ENCODE data around the gene SLC5A12.

The SLC5A12 gene

DNA sequence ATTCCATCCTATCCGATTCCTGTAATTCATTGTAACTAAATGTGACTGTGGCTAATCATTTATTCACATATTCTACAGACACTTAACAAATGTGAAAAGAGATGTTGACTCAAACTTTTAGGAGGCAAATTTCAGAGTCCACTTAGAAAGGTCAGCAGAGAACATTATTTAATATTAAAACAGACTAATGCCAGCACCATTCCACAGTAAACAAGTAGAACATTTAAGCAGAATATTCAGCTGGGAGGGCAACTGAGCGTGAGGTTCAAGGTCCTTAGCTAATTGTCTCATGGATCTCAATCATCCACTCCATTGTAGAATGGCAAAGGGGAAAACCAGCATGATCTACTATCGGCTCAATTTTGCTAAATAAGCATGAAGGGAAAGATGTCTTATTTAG is 5.1 kb upstream of the SLC5A12 start:
- no peak overlapping the region for H3K4me2 ChIP-seq (ENCODE audit: low read length)
- no peak overlapping the region for H3K27ac ChIP-seq (ENCODE audit: low read length)
- H3K27me3 ChIP-seq (ENCODE audit: low read depth, low read length) = no peaks in the 10 kb centered on the region
- no peak overlapping the region for H3K4me3 ChIP-seq (ENCODE audit: low read length)
- no peaks in the 10 kb centered on the region; the same call in 1 of the 2 replicates for H3K9me3 ChIP-seq (ENCODE audit: insufficient read depth, low read length)
- no peak for TF ChIP-seq EZH2phosphoT487 (IDR thresholded peaks at IDR 0.05; ENCODE audit: low read depth)
- TF ChIP-seq, protein P1, sequence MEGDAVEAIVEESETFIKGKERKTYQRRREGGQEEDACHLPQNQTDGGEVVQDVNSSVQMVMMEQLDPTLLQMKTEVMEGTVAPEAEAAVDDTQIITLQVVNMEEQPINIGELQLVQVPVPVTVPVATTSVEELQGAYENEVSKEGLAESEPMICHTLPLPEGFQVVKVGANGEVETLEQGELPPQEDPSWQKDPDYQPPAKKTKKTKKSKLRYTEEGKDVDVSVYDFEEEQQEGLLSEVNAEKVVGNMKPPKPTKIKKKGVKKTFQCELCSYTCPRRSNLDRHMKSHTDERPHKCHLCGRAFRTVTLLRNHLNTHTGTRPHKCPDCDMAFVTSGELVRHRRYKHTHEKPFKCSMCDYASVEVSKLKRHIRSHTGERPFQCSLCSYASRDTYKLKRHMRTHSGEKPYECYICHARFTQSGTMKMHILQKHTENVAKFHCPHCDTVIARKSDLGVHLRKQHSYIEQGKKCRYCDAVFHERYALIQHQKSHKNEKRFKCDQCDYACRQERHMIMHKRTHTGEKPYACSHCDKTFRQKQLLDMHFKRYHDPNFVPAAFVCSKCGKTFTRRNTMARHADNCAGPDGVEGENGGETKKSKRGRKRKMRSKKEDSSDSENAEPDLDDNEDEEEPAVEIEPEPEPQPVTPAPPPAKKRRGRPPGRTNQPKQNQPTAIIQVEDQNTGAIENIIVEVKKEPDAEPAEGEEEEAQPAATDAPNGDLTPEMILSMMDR (IDR thresholded peaks at IDR 0.05; ENCODE audit: low read depth, low read length) = no peak
- H3K36me3 ChIP-seq (replicated peaks; ENCODE audit: low read depth, low read length) = no peaks in the 10 kb centered on the region
- no peaks in the 10 kb centered on the region for H3K79me2 ChIP-seq (ENCODE audit: low read length)
- H2AFZ ChIP-seq (ENCODE audit: low read depth, low read length) = no peak overlapping the region
- H4K20me1 ChIP-seq (ENCODE audit: insufficient read depth, low read length) = no peaks in the 10 kb centered on the region
- H3K4me1 ChIP-seq (ENCODE audit: low read length) = no peaks in the 10 kb centered on the region
- H3K9ac ChIP-seq (ENCODE audit: low read length) = no peak overlapping the region

DNA sequence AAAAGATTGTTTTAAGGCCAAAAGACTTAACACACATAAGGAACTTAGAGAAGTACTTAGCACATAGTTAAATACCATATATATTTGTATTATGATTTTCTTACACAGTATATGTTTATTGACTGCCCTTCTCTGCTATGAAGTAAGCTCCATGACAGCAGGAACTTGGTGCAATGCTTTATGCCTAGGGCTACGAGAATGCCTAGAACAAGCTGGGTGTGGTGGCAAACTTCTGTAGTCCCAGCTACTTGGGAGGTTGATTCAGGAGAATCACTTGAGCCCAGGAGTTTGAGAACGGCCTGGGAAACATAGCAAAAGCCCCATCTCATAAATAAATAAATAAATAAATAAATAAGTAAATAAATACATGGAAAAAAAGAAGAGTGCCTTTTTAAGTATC is 1.9 kb downstream of the SLC5A12 start:
- Histone ChIP-seq H4K20me1 (ENCODE audit: insufficient read depth, low read length) (no peaks in the 10 kb centered on the region), H2AFZ (ENCODE audit: low read depth, low read length) (no peak overlapping the region), H3K27ac (ENCODE audit: low read length) (no peak overlapping the region), H3K4me3 (ENCODE audit: low read length) (no peak overlapping the region), H3K27me3 (ENCODE audit: low read depth, low read length) (no peaks in the 10 kb centered on the region), H3K9ac (ENCODE audit: low read length) (no peak overlapping the region), H3K36me3 (replicated peaks; ENCODE audit: low read depth, low read length) (no peaks in the 10 kb centered on the region), H3K9me3 (ENCODE audit: insufficient read depth, low read length) (no peaks in the 10 kb centered on the region), H3K4me2 (ENCODE audit: low read length) (no peak overlapping the region), H3K79me2 (ENCODE audit: low read length) (no peaks in the 10 kb centered on the region), H3K4me1 (ENCODE audit: low read length) (no peaks in the 10 kb centered on the region)
- TF ChIP-seq, protein P1 (IDR thresholded peaks at IDR 0.05; ENCODE audit: low read depth, low read length) = no peak
- no peak for TF ChIP-seq EZH2phosphoT487 (IDR thresholded peaks at IDR 0.05; ENCODE audit: low read depth)

DNA sequence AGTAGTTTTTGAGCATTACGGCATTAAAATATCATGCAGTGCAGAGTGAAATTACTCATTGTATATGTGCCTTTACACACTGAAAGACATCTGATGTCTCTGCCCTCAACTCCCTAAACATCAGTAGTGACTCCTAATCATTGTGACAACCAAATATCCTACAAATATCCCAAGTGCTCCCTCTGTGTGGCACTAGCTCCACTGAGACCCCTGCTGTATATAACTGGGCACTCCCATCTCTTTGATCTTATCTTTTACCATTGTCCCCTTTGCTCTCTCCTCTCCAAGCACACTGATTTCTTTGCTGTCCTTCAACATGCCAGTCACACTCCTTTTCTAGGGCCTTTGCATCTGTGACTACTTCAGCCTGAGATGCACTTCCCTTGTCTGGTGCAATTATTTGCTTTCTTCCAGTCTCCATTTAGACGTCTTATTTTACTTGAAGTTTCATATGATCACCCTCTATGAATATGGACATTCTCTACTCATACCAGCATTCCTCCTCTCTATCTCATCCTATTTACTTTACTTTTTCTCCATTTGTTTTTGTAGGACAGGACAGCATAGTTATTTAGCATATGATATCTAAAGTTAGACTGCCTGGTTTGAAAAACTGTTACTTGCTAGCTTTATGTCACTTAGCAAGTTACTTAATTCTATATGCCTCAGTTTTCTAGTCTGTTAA is 2.4 kb downstream of the SLC5A12 start:
- Histone ChIP-seq H3K79me2 (ENCODE audit: low read length) (no peaks in the 10 kb centered on the region), H3K27ac (ENCODE audit: low read length) (no peak overlapping the region)

DNA sequence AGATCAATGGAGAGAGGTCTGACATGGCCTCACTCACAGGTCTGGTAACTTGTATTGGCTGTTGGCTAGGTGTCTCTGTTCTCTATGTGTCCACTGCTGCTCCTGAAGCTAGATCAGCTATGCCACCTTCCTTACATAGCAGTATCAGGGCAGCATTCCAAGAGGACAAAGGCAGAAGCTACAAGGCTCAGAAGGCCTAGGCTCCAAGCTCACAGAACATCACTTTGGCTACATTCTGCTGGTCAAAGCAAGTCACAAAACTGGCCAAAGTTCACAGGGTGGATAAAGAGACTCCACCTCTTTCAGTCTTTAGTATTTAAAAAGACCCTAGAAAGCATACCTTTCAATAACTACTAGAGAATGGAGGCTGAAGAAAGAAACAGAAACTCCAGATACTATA is 4.1 kb downstream of the SLC5A12 start:
- H3K27ac ChIP-seq (ENCODE audit: low read length) = no peak overlapping the region
- H3K27me3 ChIP-seq (ENCODE audit: low read depth, low read length) = no peaks in the 10 kb centered on the region
- H3K79me2 ChIP-seq (ENCODE audit: low read length) = no peaks in the 10 kb centered on the region

More for the DNA sequence above, 2.4 kb downstream of the SLC5A12 start:
- no peak for TF ChIP-seq EZH2phosphoT487 (IDR thresholded peaks at IDR 0.05; ENCODE audit: low read depth)
- TF ChIP-seq, protein P1 (IDR thresholded peaks at IDR 0.05; ENCODE audit: low read depth, low read length) = no peak
- H3K9ac ChIP-seq (ENCODE audit: low read length) = no peak overlapping the region
- H3K9me3 ChIP-seq (ENCODE audit: insufficient read depth, low read length) = no peaks in the 10 kb centered on the region
- no peaks in the 10 kb centered on the region for H4K20me1 ChIP-seq (ENCODE audit: insufficient read depth, low read length)
- H3K27me3 ChIP-seq (ENCODE audit: low read depth, low read length) = no peaks in the 10 kb centered on the region
- no peak overlapping the region for H2AFZ ChIP-seq (ENCODE audit: low read depth, low read length)
- H3K4me2 ChIP-seq (ENCODE audit: low read length) = no peak overlapping the region
- H3K4me1 ChIP-seq (ENCODE audit: low read length) = no peaks in the 10 kb centered on the region
- no peak overlapping the region for H3K4me3 ChIP-seq (ENCODE audit: low read length)
- no peaks in the 10 kb centered on the region for H3K36me3 ChIP-seq (replicated peaks; ENCODE audit: low read depth, low read length)

More for the DNA sequence above, 4.1 kb downstream of the SLC5A12 start:
- no peaks in the 10 kb centered on the region for H3K9me3 ChIP-seq (ENCODE audit: insufficient read depth, low read length)
- H3K4me2 ChIP-seq (ENCODE audit: low read length) = no peak overlapping the region
- TF ChIP-seq EZH2phosphoT487 (IDR thresholded peaks at IDR 0.05; ENCODE audit: low read depth) = no peak
- TF ChIP-seq, protein P1 (IDR thresholded peaks at IDR 0.05; ENCODE audit: low read depth, low read length) = no peak
- H3K4me3 ChIP-seq (ENCODE audit: low read length) = no peak overlapping the region
- no peaks in the 10 kb centered on the region for H4K20me1 ChIP-seq (ENCODE audit: insufficient read depth, low read length)
- H3K4me1 ChIP-seq (ENCODE audit: low read length) = no peaks in the 10 kb centered on the region
- no peaks in the 10 kb centered on the region for H3K36me3 ChIP-seq (replicated peaks; ENCODE audit: low read depth, low read length)
- H2AFZ ChIP-seq (ENCODE audit: low read depth, low read length) = no peak overlapping the region
- H3K9ac ChIP-seq (ENCODE audit: low read length) = no peak overlapping the region

Data from OCI-LY3 (cell line).